ENCODE results near the gene GGTLC1. TPM values are rescaled to one million over a fixed set of nuclear protein-coding genes. Genes with fewer than 3 reads are reported as not detected.
"Not testable (repeated sequence)": the region's sequence is repeated elsewhere in the genome, so short reads cannot be mapped to it uniquely, and the experiment has no call there.

The GGTLC1 gene
- polyA plus RNA-seq, 4 donors: 0.19 TPM; not detected in 3

DNA sequence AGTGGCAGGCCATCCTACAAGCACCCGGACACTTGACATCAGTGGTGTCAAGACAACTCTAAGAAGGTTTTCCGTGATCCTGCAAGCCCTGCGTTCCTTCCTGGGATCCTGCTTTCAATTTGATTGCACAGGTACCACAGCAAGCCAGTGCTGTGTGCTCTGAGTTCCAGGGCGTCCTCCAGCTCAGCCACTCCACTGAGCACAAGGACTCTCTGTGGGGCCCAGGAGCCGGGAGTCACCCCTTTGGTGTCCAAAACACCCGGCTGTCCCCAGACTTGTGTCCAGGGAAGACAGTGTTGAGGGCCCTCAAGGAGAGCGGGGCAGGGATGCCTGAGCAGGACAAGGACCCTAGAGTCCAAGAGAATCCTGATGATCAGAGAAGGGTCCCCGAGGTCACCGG is 387 bp upstream of the GGTLC1 start:
- H3K9me3 ChIP-seq (ENCODE audit: control insufficient read depth in 2 of 2, insufficient read depth in 1 of 2, low read depth in 1 of 2, low read length in 1 of 2); H3K27ac ChIP-seq (ENCODE audit: low read depth in 1 of 3, low read length in 2 of 3); H3K4me1 ChIP-seq (ENCODE audit: control insufficient read depth in 3 of 3, insufficient read depth in 2 of 3, low read depth in 1 of 3, low read length in 2 of 3); H3K4me3 ChIP-seq (ENCODE audit: low read depth in 1 of 3, low read length in 3 of 3); FAIRE-seq; DNase-seq; H3K36me3 ChIP-seq (ENCODE audit: control insufficient read depth in 3 of 3, insufficient read depth in 2 of 3, low read depth in 1 of 3, low read length in 3 of 3); H3K27me3 ChIP-seq (ENCODE audit: control insufficient read depth in 3 of 3, insufficient read depth in 3 of 3, low read length in 3 of 3): not testable (repeated sequence)
- WGBS, 3 donors: 89 to 93% (median 92%) methylated on average over 5 to 9 of the region's 9 CpGs

- H3K4me1 ChIP-seq (ENCODE audit: control insufficient read depth in 3 of 3, insufficient read depth in 2 of 3, low read depth in 1 of 3, low read length in 2 of 3); H3K9me3 ChIP-seq (ENCODE audit: control insufficient read depth in 2 of 2, insufficient read depth in 1 of 2, low read depth in 1 of 2, low read length in 1 of 2); H3K27ac ChIP-seq (ENCODE audit: low read depth in 1 of 3, low read length in 2 of 3); H3K4me3 ChIP-seq (ENCODE audit: low read depth in 1 of 3, low read length in 3 of 3); FAIRE-seq; DNase-seq; H3K27me3 ChIP-seq (ENCODE audit: control insufficient read depth in 3 of 3, insufficient read depth in 3 of 3, low read length in 3 of 3); H3K36me3 ChIP-seq (ENCODE audit: control insufficient read depth in 3 of 3, insufficient read depth in 2 of 3, low read depth in 1 of 3, low read length in 3 of 3): not testable (repeated sequence)
- WGBS, 3 donors: 71 to 81% (median 71%) methylated on average over 1 to 3 of the region's 3 CpGs
Observed at GRCh38 chr20:23986716-23987115, 1.9 kb downstream of the GGTLC1 start.

DNA sequence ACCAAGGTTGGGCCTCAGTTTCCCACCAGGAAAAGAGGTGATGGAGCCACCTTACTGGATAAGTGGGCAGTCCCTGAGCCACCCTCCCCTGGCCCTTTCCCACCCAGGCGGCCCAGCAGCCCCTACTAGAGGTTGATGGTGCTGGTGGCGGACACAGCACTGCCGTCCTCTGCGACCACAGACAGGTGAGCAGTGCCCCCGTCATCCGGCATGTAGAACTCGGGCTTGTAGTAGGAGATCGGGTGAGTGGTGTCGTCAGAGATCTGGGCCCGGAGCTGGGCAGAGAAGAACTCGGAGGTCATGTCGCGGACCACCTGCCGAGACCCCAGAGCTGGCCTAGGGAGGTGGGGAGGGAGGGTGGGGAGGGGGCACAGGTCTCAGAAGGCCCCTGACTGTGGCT is 2.3 kb downstream of the GGTLC1 start:
- not testable (repeated sequence) for DNase-seq; FAIRE-seq; H3K4me3 ChIP-seq (ENCODE audit: low read depth in 1 of 3, low read length in 3 of 3); H3K9me3 ChIP-seq (ENCODE audit: control insufficient read depth in 2 of 2, insufficient read depth in 1 of 2, low read depth in 1 of 2, low read length in 1 of 2); H3K27me3 ChIP-seq (ENCODE audit: control insufficient read depth in 3 of 3, insufficient read depth in 3 of 3, low read length in 3 of 3); H3K36me3 ChIP-seq (ENCODE audit: control insufficient read depth in 3 of 3, insufficient read depth in 2 of 3, low read depth in 1 of 3, low read length in 3 of 3); H3K4me1 ChIP-seq (ENCODE audit: control insufficient read depth in 3 of 3, insufficient read depth in 2 of 3, low read depth in 1 of 3, low read length in 2 of 3); H3K27ac ChIP-seq (ENCODE audit: low read depth in 1 of 3, low read length in 2 of 3)
- 92 to 96% (median 93%) methylated on average over 11 to 14 of the region's 14 CpGs for WGBS, 3 donors

- not testable (repeated sequence) for H3K4me3 ChIP-seq (ENCODE audit: low read depth in 1 of 3, low read length in 3 of 3); H3K36me3 ChIP-seq (ENCODE audit: control insufficient read depth in 3 of 3, insufficient read depth in 2 of 3, low read depth in 1 of 3, low read length in 3 of 3); FAIRE-seq; H3K4me1 ChIP-seq (ENCODE audit: control insufficient read depth in 3 of 3, insufficient read depth in 2 of 3, low read depth in 1 of 3, low read length in 2 of 3); DNase-seq; H3K27me3 ChIP-seq (ENCODE audit: control insufficient read depth in 3 of 3, insufficient read depth in 3 of 3, low read length in 3 of 3); H3K27ac ChIP-seq (ENCODE audit: low read depth in 1 of 3, low read length in 2 of 3); H3K9me3 ChIP-seq (ENCODE audit: control insufficient read depth in 2 of 2, insufficient read depth in 1 of 2, low read depth in 1 of 2, low read length in 1 of 2)
- WGBS, 3 donors: 87 to 92% (median 90%) methylated on average over 16 to 17 of the region's 17 CpGs
Observed at GRCh38 chr20:23985790-23986225, 2.8 kb downstream of the GGTLC1 start.

- H3K27me3 ChIP-seq (ENCODE audit: control insufficient read depth in 3 of 3, insufficient read depth in 3 of 3, low read length in 3 of 3); H3K36me3 ChIP-seq (ENCODE audit: control insufficient read depth in 3 of 3, insufficient read depth in 2 of 3, low read depth in 1 of 3, low read length in 3 of 3); H3K4me3 ChIP-seq (ENCODE audit: low read depth in 1 of 3, low read length in 3 of 3); H3K4me1 ChIP-seq (ENCODE audit: control insufficient read depth in 3 of 3, insufficient read depth in 2 of 3, low read depth in 1 of 3, low read length in 2 of 3); DNase-seq; FAIRE-seq; H3K9me3 ChIP-seq (ENCODE audit: control insufficient read depth in 2 of 2, insufficient read depth in 1 of 2, low read depth in 1 of 2, low read length in 1 of 2); H3K27ac ChIP-seq (ENCODE audit: low read depth in 1 of 3, low read length in 2 of 3): not testable (repeated sequence)
- 76 to 89% (median 80%) methylated on average over 13 to 15 of the region's 15 CpGs for WGBS, 3 donors
Observed at GRCh38 chr20:23985066-23985789, 3.4 kb downstream of the GGTLC1 start.

GRCh38 chr20:23984476-23985023 is 4.0 kb downstream of the GGTLC1 start:
- 37 to 52% (median 44%) methylated on average over 7 to 9 of the region's 12 CpGs for WGBS, 3 donors

DNA sequence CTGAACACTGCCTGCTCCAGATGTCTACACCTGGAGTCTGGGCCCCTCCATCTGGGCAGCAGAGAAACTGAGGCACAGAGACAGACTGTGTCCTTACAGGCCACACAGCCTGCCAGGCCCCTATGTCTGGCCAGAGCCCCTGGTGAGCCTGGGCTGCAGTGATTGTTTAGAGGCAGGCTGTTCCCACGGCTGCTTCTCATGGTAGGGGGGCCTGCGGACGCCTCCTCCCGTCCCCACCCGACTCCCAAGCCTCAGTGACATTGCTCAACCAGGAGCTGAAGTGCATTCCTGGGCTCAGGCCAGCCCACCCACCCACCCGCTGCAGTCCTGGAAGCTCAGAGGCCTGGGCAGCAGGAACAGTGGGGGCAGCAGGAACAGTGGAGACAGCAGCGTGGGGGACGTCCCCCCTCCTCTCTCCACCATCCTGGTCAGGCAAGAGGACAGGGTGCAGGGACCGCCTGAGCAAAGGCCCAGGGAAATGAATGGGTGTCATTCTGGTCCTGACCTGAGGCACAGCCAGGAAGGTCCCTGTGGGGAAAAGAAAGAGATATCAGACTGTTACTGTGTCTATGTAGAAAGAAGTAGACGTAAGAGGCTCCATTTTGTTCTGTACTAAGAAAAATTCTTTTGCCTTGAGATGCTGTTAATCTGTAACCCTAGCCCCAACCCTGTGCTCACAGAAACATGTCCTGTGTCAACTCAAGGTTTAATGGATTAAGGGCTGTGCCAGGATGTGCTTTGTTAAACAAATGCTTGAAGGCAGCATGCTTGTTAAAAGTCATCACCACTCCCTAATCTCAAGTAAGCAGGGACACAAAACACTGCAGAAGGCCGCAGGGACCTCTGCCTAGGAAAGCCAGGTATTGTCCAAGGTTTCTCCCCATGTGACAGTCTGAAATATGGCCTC is 6.2 kb downstream of the GGTLC1 start:
- not testable (repeated sequence) for H3K27ac ChIP-seq (ENCODE audit: low read depth in 1 of 3, low read length in 2 of 3); H3K4me3 ChIP-seq (ENCODE audit: low read depth in 1 of 3, low read length in 3 of 3); DNase-seq; H3K4me1 ChIP-seq (ENCODE audit: control insufficient read depth in 3 of 3, insufficient read depth in 2 of 3, low read depth in 1 of 3, low read length in 2 of 3); FAIRE-seq; H3K27me3 ChIP-seq (ENCODE audit: control insufficient read depth in 3 of 3, insufficient read depth in 3 of 3, low read length in 3 of 3); H3K36me3 ChIP-seq (ENCODE audit: control insufficient read depth in 3 of 3, insufficient read depth in 2 of 3, low read depth in 1 of 3, low read length in 3 of 3); H3K9me3 ChIP-seq (ENCODE audit: control insufficient read depth in 2 of 2, insufficient read depth in 1 of 2, low read depth in 1 of 2, low read length in 1 of 2)
- WGBS, 3 donors: 44 to 57% (median 52%) methylated on average over 7 to 11 of the region's 11 CpGs

More at GRCh38 chr20:23984476-23985023, 4.0 kb downstream of the GGTLC1 start:
- not testable (repeated sequence) for H3K4me1 ChIP-seq (ENCODE audit: control insufficient read depth in 3 of 3, insufficient read depth in 2 of 3, low read depth in 1 of 3, low read length in 2 of 3); H3K27me3 ChIP-seq (ENCODE audit: control insufficient read depth in 3 of 3, insufficient read depth in 3 of 3, low read length in 3 of 3); H3K9me3 ChIP-seq (ENCODE audit: control insufficient read depth in 2 of 2, insufficient read depth in 1 of 2, low read depth in 1 of 2, low read length in 1 of 2); H3K36me3 ChIP-seq (ENCODE audit: control insufficient read depth in 3 of 3, insufficient read depth in 2 of 3, low read depth in 1 of 3, low read length in 3 of 3); DNase-seq; H3K27ac ChIP-seq (ENCODE audit: low read depth in 1 of 3, low read length in 2 of 3); H3K4me3 ChIP-seq (ENCODE audit: low read depth in 1 of 3, low read length in 3 of 3); FAIRE-seq

GRCh38 chr20:23981526-23981925 is 7.1 kb downstream of the GGTLC1 start:
- H3K27me3 ChIP-seq (ENCODE audit: control insufficient read depth in 3 of 3, insufficient read depth in 3 of 3, low read length in 3 of 3); DNase-seq; H3K27ac ChIP-seq (ENCODE audit: low read depth in 1 of 3, low read length in 2 of 3); H3K36me3 ChIP-seq (ENCODE audit: control insufficient read depth in 3 of 3, insufficient read depth in 2 of 3, low read depth in 1 of 3, low read length in 3 of 3); H3K9me3 ChIP-seq (ENCODE audit: control insufficient read depth in 2 of 2, insufficient read depth in 1 of 2, low read depth in 1 of 2, low read length in 1 of 2); H3K4me3 ChIP-seq (ENCODE audit: low read depth in 1 of 3, low read length in 3 of 3); FAIRE-seq; H3K4me1 ChIP-seq (ENCODE audit: control insufficient read depth in 3 of 3, insufficient read depth in 2 of 3, low read depth in 1 of 3, low read length in 2 of 3): not testable (repeated sequence)
- WGBS, 3 donors: 62 to 76% (median 71%) methylated on average over 4 to 5 of the region's 5 CpGs

All from small intestine (tissue), 7 donors.